OCI-M2 (cell line): ENCODE measurements around the gene KIF21B.

Source experiments
- DNase-seq: peaks from one replicate; lab custom pipeline; 2025; ENCODE audit not compliant: unreplicated experiment; lab: John Stamatoyannopoulos, UW

KIF21B gene

GRCh38 chr1:201020721-201021629 lies 2.5 kb downstream of the KIF21B start:
- DNase-seq, result no peak

DNA sequence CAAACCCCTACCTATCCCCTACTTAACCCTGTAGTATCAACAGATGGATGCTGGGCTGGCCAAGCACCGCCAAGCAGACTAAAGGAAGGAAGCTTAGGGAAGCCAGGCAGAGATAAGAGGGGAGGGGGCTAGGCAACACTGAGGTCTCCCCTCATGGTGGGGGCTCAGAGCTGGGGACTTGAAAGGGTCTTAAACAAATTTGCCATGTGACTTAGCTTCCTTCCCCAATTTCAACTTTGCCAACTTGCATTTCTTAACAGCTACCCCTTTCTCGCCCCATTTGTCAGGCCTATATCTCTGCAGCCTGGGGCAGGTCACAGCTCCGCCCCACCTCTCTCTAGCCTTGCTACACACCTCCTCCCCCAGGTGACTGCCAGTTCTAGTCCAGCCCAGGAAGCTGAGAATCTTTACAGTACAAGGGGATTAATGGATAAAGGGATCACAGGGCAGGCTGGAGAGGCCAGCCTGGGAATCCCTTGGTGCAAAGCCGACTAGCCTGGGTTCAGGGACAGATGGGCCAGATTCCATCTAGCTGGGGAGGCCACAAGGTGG lies 3.4 kb downstream of the KIF21B start:
- DNase-seq, result no peak

DNA sequence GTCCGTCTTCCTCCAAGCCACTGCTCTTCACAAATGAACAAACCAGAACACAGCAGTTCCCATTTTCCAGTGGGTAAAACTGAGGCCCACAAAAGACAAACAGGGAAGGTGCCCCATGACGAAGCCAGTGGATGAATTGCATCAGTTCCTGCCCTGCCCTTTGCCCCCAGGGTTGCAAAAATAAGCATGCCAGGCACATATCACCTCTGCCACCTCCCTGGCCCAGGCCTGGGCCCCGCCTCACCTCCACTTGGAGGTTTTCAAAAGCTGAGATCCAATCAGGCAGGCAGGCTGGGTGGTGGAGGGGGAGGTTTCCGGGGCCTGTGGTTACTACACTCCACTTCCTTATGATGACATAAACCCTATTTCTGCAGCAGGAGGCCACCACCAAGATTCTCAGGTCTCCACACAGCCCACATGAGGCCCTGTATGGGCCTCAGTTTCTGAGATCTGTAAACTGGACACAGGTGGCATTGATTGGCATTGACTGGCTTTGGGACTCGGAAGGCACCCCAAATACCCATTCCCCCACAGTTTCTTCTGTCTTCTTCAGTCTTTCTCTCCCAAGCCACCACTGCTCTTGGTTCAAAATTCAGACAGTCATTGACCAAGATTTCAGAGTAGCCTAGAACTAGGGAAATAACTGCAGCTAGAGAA lies 4.1 kb downstream of the KIF21B start:
- no peak for DNase-seq

GRCh38 chr1:201017828-201018163 lies 5.7 kb downstream of the KIF21B start:
- no peak for DNase-seq

GRCh38 chr1:201016943-201017827 lies 6.3 kb downstream of the KIF21B start:
- DNase-seq, result no peak

GRCh38 chr1:201016211-201016651 lies 7.3 kb downstream of the KIF21B start:
- DNase-seq, result no peak

DNA sequence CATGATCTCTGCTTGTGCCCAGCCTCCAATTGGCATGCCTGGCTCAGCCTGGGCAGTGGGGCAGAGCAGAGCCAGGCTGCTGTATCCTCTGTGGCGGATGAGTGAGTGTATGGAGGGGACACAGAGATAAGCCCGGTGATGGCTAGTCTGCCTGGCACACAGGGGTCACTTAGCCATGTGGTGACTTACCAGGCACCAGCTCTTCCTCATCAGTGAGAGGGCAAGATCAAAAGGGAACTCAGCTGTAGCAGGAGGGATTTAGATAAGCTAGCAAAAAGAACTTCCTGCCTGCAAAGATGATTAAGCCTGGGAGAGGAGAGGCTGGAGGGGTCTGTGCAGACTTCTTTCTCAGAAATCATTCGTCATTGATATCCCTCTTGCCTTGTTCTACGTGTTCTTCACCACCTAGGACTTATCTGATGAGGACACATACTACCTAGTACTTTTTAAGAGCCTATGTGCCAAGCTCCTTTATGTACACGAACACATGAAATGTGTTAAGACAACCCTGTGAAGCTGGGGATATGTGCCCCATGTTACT lies 7.9 kb downstream of the KIF21B start:
- no peak for DNase-seq

DNA sequence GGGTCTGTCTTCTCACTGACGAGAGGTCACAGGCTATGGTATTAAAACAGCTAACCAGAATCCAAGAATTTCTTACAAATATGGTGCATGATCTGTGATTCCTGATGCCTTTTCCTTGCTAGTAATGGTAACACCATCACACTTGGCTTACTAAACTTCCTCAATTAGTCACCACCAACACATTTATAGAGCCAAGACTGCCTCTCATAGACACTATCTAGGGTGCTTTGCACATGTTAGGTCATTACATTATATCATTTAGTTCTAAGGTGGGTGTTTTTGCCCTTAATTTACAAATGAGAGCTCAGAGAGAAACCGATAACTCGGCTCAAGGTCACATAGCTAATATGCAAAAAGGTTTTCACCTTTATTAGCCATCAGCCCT lies 8.7 kb downstream of the KIF21B start:
- DNase-seq, result no peak

GRCh38 chr1:201013991-201014815 lies 9.3 kb downstream of the KIF21B start:
- no peak for DNase-seq

DNA sequence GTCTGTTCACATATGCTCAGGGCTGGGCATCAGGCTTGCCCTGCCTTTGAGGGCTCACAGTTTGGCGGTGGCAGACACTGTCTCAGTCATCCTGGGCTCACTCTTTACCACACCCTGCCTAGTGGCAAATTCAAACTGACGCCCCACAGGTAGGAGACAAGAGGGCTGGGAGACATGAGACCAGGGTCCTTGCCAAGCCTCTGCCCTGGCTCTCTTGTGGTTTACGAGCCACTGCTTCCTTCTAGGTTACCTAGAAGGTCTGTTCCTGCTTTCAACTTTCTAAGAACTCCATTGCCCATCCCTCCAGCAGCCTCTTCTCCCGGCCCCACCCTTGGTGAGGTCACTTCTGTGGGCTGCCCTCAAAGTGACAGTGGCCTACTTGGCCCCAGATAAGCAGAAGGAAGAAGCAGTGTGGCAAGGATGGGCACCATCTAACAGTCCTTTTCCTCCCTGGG lies 10.5 kb downstream of the KIF21B start:
- DNase-seq, result no peak

- no peak for DNase-seq
Observed at GRCh38 chr1:201011616-201012015, 11.9 kb downstream of the KIF21B start.

DNA sequence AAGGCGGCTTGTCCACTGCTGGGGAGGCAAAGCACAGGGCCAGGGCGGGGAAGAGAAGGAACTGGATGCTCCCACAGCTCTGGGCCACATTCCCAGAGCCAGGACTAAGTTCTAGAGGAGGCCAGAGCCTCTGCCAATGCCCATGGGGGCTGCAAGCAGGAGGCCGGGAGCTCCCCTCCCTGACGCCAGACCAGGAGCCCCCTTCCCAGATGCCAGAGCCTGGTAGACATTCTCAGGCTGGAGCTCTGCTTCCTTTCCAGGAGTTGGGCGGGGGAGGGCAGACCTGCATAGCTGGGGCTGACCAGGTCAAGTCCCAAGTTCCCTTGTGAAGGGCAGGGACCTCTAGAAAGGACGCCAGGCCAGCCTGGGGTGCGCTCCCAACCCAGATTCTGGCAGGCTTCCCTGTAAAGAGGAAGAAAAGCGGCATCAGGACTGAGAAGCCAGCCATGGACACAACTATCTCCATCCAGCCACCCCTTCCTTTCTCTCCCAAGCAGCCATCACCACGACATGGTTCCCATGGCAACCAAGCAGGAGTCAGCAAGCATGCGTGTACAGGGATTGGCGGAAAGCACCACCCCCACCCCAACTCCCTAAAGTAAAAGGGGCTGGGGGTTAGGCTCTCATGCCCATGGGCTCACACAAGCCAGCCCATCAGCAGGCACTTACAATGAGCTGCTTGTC lies 13.4 kb downstream of the KIF21B start:
- DNase-seq, result no peak

DNA sequence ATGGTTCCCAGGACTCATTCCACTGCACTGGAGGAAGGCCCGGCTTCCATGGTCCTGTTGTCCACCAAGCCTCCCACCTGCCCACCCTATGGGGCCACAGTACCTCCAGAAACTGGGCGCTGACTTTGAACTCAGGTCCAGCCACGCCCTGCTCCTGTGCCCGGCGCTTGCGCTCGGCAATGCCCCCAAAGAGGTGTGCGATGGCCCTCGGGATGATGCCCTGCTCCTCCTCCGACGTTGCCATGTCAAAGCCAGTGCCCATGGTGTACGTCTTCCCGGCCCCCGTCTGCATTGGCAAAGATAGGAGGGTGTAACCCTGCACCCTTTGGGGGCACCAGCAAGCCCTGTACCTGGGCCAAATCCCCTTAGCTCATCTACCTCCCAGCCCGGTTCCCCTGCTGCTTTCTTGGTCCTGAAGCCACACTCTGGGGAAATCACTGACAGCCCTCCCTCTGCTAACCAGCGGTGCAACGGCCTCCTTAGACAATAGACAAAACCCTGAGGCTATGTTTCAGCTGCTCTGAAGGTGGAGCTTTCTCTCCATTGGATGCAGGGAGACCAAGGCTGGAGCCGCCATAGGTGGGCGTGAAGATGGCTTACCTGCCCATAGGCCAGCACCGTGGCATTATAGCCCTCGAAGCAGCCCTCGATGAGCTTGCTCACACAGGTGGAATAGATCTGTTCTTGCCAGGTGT lies 14.7 kb downstream of the KIF21B start:
- DNase-seq, result no peak

DNA sequence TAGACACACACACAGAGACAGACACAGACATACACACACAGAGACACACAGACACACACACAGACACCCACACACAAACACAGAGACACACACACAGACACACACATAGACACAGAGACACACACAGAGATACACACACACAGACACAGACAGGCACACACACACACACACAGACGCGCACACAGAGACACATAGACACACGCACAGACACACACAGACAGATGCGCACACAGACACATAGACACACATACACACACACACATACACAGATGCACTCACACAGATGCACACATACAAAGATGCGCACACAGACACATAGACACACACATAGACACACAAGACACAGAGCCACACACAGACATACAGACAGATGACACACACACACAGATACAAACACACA lies 16.0 kb downstream of the KIF21B start:
- no peak for DNase-seq

DNA sequence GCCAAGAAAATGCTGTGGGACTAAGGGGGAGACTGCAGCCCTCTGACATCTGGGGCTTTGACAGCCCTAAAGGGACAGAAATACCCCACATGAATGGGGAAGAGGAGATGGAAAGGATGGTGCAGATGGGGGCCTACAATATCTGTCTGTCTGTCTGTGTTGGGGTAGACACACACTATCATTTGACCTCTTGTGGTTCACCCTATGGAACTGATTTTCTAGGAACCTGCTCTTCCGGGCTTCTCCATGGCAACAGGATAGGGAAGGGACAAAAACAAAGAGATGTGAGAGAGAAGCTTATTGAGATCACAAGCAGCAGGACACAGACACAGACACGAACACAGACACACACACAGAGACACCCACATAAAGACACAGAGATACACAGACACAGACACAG lies 17.1 kb downstream of the KIF21B start:
- no peak for DNase-seq

DNA sequence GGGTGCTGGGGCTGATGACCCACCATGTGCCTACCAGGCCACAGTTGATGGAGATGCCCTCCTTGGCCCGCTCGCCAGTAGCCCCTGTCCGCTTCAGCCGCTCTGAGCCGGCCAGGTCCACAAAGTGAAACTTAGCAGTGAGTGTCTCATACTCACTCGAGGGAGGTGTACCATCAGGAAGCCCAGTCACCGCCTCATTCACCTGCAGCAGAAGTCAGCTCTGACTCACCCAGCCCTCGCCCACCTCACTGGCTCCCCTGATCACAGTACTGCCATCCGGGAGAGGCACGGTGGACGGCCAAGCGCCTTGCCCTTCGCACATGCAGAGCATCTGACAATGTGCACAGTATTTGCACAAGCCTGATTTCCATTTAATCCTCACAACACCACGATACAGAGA lies 18.8 kb downstream of the KIF21B start:
- DNase-seq, result no peak

GRCh38 chr1:201004154-201004553 lies 19.4 kb downstream of the KIF21B start:
- no peak for DNase-seq

- DNase-seq, result no peak
Observed at GRCh38 chr1:201002510-201002909, 21.0 kb downstream of the KIF21B start.

- no peak for DNase-seq
Observed at GRCh38 chr1:201001962-201002361, 21.6 kb downstream of the KIF21B start.
